MM.1S (cell line): ENCODE data around the gene TEK.

Source experiments
- DNase-seq: peaks from one replicate; pipeline ENCODE4 v3.0.0-alpha.2; 2015
- H2AFZ ChIP-seq: fragments of 300-600 bp; sonication (generic); 2 replicates; pipeline ENCODE4 v1.6.0; 2016; ENCODE audit warnings: antibody characterized with exemption, low read length
- H3F3A ChIP-seq: fragments of 300-600 bp; sonication (generic); 2 replicates; pipeline ENCODE4 v1.6.1; 2016; ENCODE audit warnings: mild to moderate bottlenecking, antibody characterized with exemption, low read length, moderate library complexity, mixed read lengths; ENCODE audit not compliant: insufficient read depth
- H3K27ac ChIP-seq: fragments of 300-600 bp; sonication (generic); 2 replicates; pipeline ENCODE4 v1.5.1; 2016; ENCODE audit warnings: mild to moderate bottlenecking, low read length
- H3K27me3 ChIP-seq: fragments of 300-600 bp; sonication (generic); replicated peaks from 2 replicates; pipeline ENCODE4 v1.6.0; 2016; ENCODE audit warnings: low read length; ENCODE audit not compliant: insufficient read depth
- H3K36me3 ChIP-seq: fragments of 300-600 bp; sonication (generic); replicated peaks from 2 replicates; pipeline ENCODE4 v1.6.1; 2016; ENCODE audit warnings: mild to moderate bottlenecking, low read length, mixed read lengths; ENCODE audit not compliant: insufficient read depth
- H3K4me1 ChIP-seq: fragments of 300-600 bp; sonication (generic); 2 replicates; pipeline ENCODE4 v1.6.1; 2016; ENCODE audit warnings: low read length, mixed read lengths
- H3K4me2 ChIP-seq: fragments of 300-600 bp; sonication (generic); 2 replicates; pipeline ENCODE4 v1.6.0; 2016; ENCODE audit warnings: low read depth, low read length
- H3K4me3 ChIP-seq: fragments of 300-600 bp; sonication (generic); 2 replicates; pipeline ENCODE4 v1.5.1; 2016; ENCODE audit warnings: low read length, mixed read lengths
- H3K79me2 ChIP-seq: fragments of 300-600 bp; sonication (generic); 2 replicates; pipeline ENCODE4 v1.6.1; 2016; ENCODE audit warnings: mixed run types, low read length, mixed read lengths
- H3K9ac ChIP-seq: fragments of 300-600 bp; sonication (generic); 2 replicates; pipeline ENCODE4 v1.6.1; 2016; ENCODE audit warnings: low read length, mixed read lengths
- H3K9me2 ChIP-seq: fragments of 300-600 bp; sonication (generic); replicated peaks from 2 replicates; pipeline ENCODE4 v1.6.1; 2016; ENCODE audit warnings: mild to moderate bottlenecking, low read length, mixed read lengths; ENCODE audit not compliant: insufficient read depth
- H3K9me3 ChIP-seq: fragments of 300-600 bp; sonication (generic); replicated peaks from 2 replicates; pipeline ENCODE4 v1.6.1; 2016; ENCODE audit warnings: mild to moderate bottlenecking, low read length, mixed read lengths; ENCODE audit not compliant: insufficient read depth
- H4K20me1 ChIP-seq: fragments of 300-600 bp; sonication (generic); 2 replicates; pipeline ENCODE4 v1.6.1; 2016; ENCODE audit warnings: mild to moderate bottlenecking, low read length, moderate library complexity, mixed read lengths; ENCODE audit not compliant: insufficient read depth
- EZH2 ChIP-seq: fragments of 300-600 bp; sonication (generic); optimal IDR thresholded peaks from 2 replicates; pipeline ENCODE3; 2017; ENCODE audit warnings: low read depth, mild to moderate bottlenecking, antibody characterized with exemption, low read length, mixed read lengths
- EZH2phosphoT487 ChIP-seq: fragments of 300-600 bp; sonication (generic); IDR thresholded peaks from 2 replicates; pipeline ENCODE4 v1.6.1; 2018; ENCODE audit warnings: antibody characterized with exemption, low read length
- TF ChIP-seq, protein P1 (sequence below): fragments of 300-600 bp; sonication (generic); IDR thresholded peaks from 2 replicates; pipeline ENCODE4 v1.5.1; 2016; ENCODE audit warnings: antibody characterized with exemption, low read length, mixed read lengths

Gene TEK

DNA sequence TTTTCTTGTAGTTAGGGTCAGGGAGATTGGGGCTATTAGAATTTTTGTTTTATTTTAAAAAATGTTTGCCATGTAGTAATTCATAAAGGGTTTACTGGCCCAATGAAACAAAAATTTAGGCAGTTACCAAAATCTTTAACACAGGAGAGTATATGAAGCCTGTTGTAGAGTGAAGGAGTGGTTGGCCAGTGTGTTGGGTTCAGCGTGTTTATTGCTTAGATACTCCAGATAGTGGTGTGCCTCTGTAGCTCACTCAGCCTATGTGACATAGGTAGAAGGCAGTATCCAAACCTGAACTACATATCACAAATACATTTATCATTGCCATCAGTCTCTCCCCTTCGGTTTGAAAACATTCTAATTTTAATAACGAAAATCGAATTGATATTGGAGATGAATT, 1.2 kb downstream of the TEK start:
- no peaks in the 10 kb centered on the region for H3K9me2 ChIP-seq
- no peaks in the 10 kb centered on the region for H3K27me3 ChIP-seq
- no peak overlapping the region for H3K9ac ChIP-seq
- no peaks in the 10 kb centered on the region for H4K20me1 ChIP-seq
- TF ChIP-seq, protein P1, sequence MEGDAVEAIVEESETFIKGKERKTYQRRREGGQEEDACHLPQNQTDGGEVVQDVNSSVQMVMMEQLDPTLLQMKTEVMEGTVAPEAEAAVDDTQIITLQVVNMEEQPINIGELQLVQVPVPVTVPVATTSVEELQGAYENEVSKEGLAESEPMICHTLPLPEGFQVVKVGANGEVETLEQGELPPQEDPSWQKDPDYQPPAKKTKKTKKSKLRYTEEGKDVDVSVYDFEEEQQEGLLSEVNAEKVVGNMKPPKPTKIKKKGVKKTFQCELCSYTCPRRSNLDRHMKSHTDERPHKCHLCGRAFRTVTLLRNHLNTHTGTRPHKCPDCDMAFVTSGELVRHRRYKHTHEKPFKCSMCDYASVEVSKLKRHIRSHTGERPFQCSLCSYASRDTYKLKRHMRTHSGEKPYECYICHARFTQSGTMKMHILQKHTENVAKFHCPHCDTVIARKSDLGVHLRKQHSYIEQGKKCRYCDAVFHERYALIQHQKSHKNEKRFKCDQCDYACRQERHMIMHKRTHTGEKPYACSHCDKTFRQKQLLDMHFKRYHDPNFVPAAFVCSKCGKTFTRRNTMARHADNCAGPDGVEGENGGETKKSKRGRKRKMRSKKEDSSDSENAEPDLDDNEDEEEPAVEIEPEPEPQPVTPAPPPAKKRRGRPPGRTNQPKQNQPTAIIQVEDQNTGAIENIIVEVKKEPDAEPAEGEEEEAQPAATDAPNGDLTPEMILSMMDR: no peak
- TF ChIP-seq EZH2 (no peak), EZH2phosphoT487 (no peak)
- no peaks in the 10 kb centered on the region for H3K4me1 ChIP-seq
- no peak for DNase-seq
- no peaks in the 10 kb centered on the region for H3K9me3 ChIP-seq
- H3K4me3 ChIP-seq: no peak overlapping the region
- no peak overlapping the region for H2AFZ ChIP-seq
- H3F3A ChIP-seq: no peaks in the 10 kb centered on the region
- H3K4me2 ChIP-seq: no peak overlapping the region
- H3K27ac ChIP-seq: no peak overlapping the region
- no peaks in the 10 kb centered on the region for H3K79me2 ChIP-seq
- no peaks in the 10 kb centered on the region for H3K36me3 ChIP-seq

- H3K4me2 ChIP-seq: no peak overlapping the region
- H2AFZ ChIP-seq: no peak overlapping the region
- H3K9ac ChIP-seq: no peak overlapping the region
- H3K9me2 ChIP-seq: no peaks in the 10 kb centered on the region
- no peak overlapping the region for H3K4me3 ChIP-seq
- no peaks in the 10 kb centered on the region for H3K79me2 ChIP-seq
- no peaks in the 10 kb centered on the region for H4K20me1 ChIP-seq
- no peaks in the 10 kb centered on the region for H3K4me1 ChIP-seq
- H3K36me3 ChIP-seq: no peaks in the 10 kb centered on the region
- DNase-seq: no peak
- no peaks in the 10 kb centered on the region for H3K9me3 ChIP-seq
- no peak overlapping the region for H3K27ac ChIP-seq
- H3F3A ChIP-seq: no peaks in the 10 kb centered on the region
- TF ChIP-seq EZH2 (no peak), EZH2phosphoT487 (no peak)
- TF ChIP-seq, protein P1: no peak
- H3K27me3 ChIP-seq: no peaks in the 10 kb centered on the region
Measured at GRCh38 chr9:27112235-27112634, 3.2 kb downstream of the TEK start.

DNA sequence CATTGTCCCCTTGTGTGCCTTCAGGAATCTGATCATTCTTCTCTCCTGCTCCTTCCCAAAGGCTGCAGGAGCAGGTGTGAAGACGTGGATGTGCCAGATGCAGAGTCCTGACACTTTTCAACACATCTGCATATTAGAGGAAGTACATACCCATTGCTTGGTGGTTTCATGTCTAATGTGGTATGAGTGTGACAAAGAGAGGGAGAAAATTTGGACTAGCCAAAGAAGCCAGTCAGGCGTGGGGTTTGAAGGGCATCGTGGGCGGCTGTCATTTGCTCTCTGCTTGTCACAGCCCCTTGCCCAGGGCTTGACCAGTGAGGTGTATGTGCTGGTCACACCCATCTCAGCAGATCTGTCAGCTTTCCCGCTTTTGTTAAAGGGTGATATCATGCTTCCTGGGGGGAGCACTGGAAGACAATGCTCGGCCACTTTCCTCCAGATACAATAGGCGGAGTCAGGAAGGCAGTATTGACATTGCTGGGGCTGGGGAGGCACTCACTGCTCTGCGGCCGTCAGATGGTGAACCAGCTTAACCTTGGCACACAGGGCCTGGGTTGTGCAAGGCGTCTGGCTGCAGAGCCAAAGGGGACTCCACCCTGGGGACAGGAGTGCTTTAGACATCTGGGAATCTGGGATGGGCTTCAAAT, 8.6 kb downstream of the TEK start:
- H2AFZ ChIP-seq: no peak overlapping the region
- DNase-seq: no peak

More for the DNA sequence above, 8.6 kb downstream of the TEK start:
- Histone ChIP-seq H3K9ac (no peak overlapping the region), H3K27me3 (no peaks in the 10 kb centered on the region), H3K36me3 (no peaks in the 10 kb centered on the region), H3K27ac (no peak overlapping the region), H4K20me1 (no peaks in the 10 kb centered on the region), H3K4me3 (no peak overlapping the region), H3K4me2 (no peak overlapping the region), H3K9me2 (no peaks in the 10 kb centered on the region), H3K79me2 (no peaks in the 10 kb centered on the region), H3K9me3 (no peaks in the 10 kb centered on the region), H3K4me1 (no peaks in the 10 kb centered on the region), H3F3A (no peaks in the 10 kb centered on the region)
- no peak for TF ChIP-seq EZH2
- TF ChIP-seq EZH2phosphoT487: no peak
- TF ChIP-seq, protein P1: no peak
